Dedifferentiated amniotic fluid mesenchymal stem cell (primary cell): ENCODE results near the gene RBM28.

Source experiments
- DNase-seq: peaks from one replicate; pipeline ENCODE4 v3.0.0-alpha.2; 2016; ENCODE audit errors: extremely low spot score

Gene RBM28

DNA sequence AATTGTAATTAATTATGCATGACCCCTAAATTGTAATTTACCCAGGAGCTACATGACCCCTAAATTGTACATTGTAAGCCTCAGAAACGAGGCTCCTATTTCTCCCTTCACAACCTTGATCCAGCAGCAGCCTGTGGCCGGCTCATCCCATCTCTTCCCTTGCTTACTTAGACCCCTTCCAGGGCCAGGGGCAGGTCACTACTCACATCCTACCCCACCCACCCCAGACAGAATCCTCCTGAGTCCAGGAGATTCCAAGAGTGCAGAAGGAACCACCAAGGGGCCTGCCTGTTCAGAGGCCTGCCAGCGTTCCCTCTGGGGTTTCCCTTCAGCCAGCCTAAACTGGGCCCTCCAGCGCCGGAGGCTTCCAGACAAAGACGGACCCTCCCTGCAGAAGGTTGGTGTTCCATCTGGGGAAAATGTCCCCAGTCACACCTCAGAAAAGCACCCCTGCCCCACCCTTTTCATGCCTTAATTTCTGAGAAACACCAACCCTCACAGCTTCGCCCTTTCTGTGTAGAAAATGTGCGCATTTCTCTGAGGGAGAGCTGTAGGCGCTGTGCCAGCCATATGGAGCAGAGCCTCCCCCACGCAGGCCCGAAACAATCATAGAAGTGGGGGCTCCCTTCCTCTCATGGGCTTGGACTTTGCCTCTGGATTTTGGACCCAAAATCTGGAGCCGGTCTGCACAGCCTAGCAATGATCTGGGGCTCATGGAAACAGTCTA is 83.5 kb downstream of the RBM28 start:
- DNase-seq: no peak

DNA sequence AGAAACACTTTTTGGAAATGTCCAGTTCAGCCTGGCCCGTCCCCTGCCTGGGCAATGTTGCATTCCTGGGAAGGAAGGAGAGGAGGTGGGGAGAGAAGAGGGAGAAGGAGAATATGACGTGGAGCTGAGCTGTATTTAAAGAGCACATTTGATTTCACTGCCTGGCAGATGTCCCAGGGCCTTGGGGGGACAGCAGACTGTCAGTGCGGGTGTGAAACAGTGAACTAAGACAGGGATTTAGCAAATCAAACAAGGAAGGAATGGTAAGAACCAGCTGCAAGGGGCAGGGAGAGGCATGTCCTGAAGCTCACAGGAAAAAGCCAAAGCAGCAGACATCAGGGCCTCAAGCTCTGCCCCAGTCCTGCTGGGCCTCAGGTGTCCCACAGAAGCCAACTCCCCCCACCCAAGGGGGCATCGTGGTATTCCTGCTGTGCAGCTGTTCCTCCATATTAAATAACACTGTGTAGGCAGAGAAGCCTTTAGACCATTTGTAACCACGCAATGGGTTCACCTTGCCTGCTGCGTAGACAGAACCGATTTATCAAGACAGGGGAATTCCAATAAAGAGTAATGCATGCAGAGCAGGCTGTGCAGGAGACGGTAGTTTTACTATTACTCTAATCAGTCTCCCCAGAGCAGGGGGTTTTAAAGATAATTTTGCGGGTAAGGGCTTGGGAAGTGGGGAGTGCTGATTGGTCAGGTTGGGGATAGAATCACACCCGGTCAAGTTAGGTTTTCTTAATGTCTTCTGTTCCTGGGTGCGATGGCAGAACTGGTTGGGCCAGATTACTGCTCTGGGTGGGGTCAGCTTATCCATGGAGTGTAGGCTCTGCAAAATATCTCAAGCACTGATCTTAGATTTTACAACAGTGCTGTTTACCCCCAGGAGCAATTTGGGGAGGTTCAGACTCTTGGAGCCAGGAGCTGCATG is 84.3 kb downstream of the RBM28 start:
- no peak for DNase-seq

DNA sequence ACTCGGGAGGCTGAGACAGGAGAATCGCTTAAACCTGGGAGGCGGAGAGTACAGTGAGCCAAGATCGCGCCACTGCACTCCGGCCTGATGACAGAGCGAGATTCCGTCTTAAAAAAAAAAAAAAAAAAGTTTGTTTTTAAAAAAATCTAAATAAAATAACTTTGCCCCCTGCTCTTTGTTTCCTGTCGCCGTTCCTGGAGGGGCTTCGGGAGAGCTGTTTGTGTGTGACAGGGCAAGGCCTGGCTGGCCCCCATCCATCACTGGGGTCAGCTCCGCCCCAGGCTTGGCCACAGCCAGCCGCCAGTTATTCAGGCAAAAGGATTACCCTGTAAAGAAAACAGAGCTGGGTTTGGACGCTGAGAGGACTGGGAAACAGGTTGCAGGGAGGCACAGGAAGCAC is 86.2 kb downstream of the RBM28 start:
- no peak for DNase-seq

GRCh38 chr7:128255271-128255670 is 88.4 kb downstream of the RBM28 start:
- no peak for DNase-seq

GRCh38 chr7:128254470-128254869 is 89.2 kb downstream of the RBM28 start:
- no peak for DNase-seq

- DNase-seq: no peak
Measured at GRCh38 chr7:128253701-128254100, 90.0 kb downstream of the RBM28 start.

DNA sequence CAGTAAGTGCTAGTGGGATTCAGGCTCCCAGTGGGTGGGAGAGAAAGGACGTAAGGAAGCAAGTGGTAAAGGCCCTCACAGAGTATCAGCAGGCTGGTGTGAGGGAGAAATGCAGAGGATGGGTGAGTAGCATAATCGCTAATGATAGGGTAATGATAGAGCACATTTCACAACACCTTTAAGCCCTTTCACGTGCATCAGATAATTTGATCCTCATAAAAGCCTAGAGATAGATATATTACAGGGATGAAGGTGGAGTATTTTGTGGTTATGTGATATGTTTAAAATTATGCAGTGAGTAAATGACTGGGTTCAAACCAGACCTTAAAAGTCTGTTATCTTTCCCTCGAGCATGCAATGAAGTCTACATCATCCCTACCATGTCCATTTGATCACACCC is 92.4 kb downstream of the RBM28 start:
- DNase-seq: no peak
